ENCODE data around the gene UBE2H. TPM values are rescaled to one million over a fixed set of nuclear protein-coding genes. Genes with fewer than 3 reads are reported as not detected.

The UBE2H gene
- polyA plus RNA-seq, 1 of the 3 experiments (the other 2 are of a cell fraction): 129 TPM

- H3K9ac ChIP-seq: no peak overlapping the region; the same call in 1 of the 2 replicates
- peaks cover 44% of the 10 kb centered on the region for H3F3A ChIP-seq (replicated peaks; ENCODE audit: insufficient read depth)
- H2AFZ ChIP-seq (ENCODE audit: low read depth): no peak overlapping the region
- no peaks in the 10 kb centered on the region for H3K27me3 ChIP-seq (ENCODE audit: insufficient read depth)
- ChIA-PET POLR2A (no interaction called here), CTCF (interaction anchor here (1.0 to 3.6 kb wide), 6 partner anchors 10 to 180 kb away, joined by 3 to 19 read pairs (median 4); no protein-coding TSS in a partner anchor)
- H3K4me1 ChIP-seq (ENCODE audit: control insufficient read depth in 1 of 2, insufficient read depth in 2 of 2, low read depth in 1 of 2, low read length in 1 of 2): peaks cover 26 to 49% of the 10 kb centered on the region in 2 experiments
- no peaks in the 10 kb centered on the region for H4K20me1 ChIP-seq (ENCODE audit: insufficient read depth)
- H3K36me3 ChIP-seq (replicated peaks in 1 of 2; ENCODE audit: control insufficient read depth in 1 of 2, insufficient read depth in 2 of 2, low read length in 1 of 2): peaks cover 2 to 22% of the 10 kb centered on the region in 2 experiments
- H3K79me2 ChIP-seq (ENCODE audit: insufficient read depth): peaks cover 74% of the 10 kb centered on the region
- H3K27ac ChIP-seq (ENCODE audit: low read depth in 2 of 2, low read length in 1 of 2): peak overlapping the region; percentile 71 to 95; a peak in 3 of 4 replicates
- H3K4me2 ChIP-seq: peak overlapping the region; percentile 62
- no peak for TF ChIP-seq RXRA (IDR thresholded peaks at IDR 0.05; ENCODE audit: borderline replicate concordance, low read depth)
- no peak for TF ChIP-seq EP300 (IDR thresholded peaks at IDR 0.05; ENCODE audit: borderline replicate concordance in 1 of 2, low read depth in 1 of 2, low read length in 1 of 2)
- TF ChIP-seq CTCF (IDR thresholded peaks at IDR 0.05): no peak
- no peak for TF ChIP-seq USF1 (IDR thresholded peaks at IDR 0.05; ENCODE audit: borderline replicate concordance, low read depth)
- TF ChIP-seq, protein P1, sequence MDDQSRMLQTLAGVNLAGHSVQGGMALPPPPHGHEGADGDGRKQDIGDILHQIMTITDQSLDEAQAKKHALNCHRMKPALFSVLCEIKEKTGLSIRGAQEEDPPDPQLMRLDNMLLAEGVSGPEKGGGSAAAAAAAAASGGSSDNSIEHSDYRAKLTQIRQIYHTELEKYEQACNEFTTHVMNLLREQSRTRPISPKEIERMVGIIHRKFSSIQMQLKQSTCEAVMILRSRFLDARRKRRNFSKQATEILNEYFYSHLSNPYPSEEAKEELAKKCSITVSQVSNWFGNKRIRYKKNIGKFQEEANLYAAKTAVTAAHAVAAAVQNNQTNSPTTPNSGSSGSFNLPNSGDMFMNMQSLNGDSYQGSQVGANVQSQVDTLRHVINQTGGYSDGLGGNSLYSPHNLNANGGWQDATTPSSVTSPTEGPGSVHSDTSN (IDR thresholded peaks at IDR 0.05): no peak
- no peak for TF ChIP-seq ELF1 (IDR thresholded peaks at IDR 0.05)
- TF ChIP-seq, protein P2, sequence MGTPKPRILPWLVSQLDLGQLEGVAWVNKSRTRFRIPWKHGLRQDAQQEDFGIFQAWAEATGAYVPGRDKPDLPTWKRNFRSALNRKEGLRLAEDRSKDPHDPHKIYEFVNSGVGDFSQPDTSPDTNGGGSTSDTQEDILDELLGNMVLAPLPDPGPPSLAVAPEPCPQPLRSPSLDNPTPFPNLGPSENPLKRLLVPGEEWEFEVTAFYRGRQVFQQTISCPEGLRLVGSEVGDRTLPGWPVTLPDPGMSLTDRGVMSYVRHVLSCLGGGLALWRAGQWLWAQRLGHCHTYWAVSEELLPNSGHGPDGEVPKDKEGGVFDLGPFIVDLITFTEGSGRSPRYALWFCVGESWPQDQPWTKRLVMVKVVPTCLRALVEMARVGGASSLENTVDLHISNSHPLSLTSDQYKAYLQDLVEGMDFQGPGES (IDR thresholded peaks at IDR 0.05; ENCODE audit: low read depth, low read length): no peak
- no peak for TF ChIP-seq MEF2A (IDR thresholded peaks at IDR 0.05; ENCODE audit: borderline replicate concordance, low read depth)
- TF ChIP-seq, protein P3, sequence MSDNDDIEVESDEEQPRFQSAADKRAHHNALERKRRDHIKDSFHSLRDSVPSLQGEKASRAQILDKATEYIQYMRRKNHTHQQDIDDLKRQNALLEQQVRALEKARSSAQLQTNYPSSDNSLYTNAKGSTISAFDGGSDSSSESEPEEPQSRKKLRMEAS (IDR thresholded peaks at IDR 0.05; ENCODE audit: low read depth): 0 out of 2 replicates have a peak, but pooled peaks have one; percentile 27
- TF ChIP-seq RAD21 (IDR thresholded peaks at IDR 0.05; ENCODE audit: low read length): no peak
- peak; percentile 17; the same call in 1 of the 2 replicates for TF ChIP-seq FOSL2 (IDR thresholded peaks at IDR 0.05; ENCODE audit: borderline replicate concordance, low read depth)
- TF ChIP-seq USF2 (IDR thresholded peaks at IDR 0.05; ENCODE audit: borderline replicate concordance, low read depth, low read length): no peak
- TF ChIP-seq YY1 (IDR thresholded peaks at IDR 0.05; ENCODE audit: low read depth): 0 out of 2 replicates have a peak, but pooled peaks have one; percentile 24
- TF ChIP-seq FOXJ3 (CRISPR knock-in tag; IDR thresholded peaks at IDR 0.05): no peak
- TF ChIP-seq RCOR1 (IDR thresholded peaks at IDR 0.05; ENCODE audit: low read length): no peak
- no peak for TF ChIP-seq TEAD4 (IDR thresholded peaks at IDR 0.05; ENCODE audit: borderline replicate concordance, insufficient read depth)
- no peak for TF ChIP-seq JUND (IDR thresholded peaks at IDR 0.05)
- no peak for TF ChIP-seq NFIC (IDR thresholded peaks at IDR 0.05; ENCODE audit: borderline replicate concordance)
- no peak for TF ChIP-seq SMC3 (IDR thresholded peaks at IDR 0.05; ENCODE audit: low read depth, low read length)
- no peak for TF ChIP-seq ZBTB33 (IDR thresholded peaks at IDR 0.05; ENCODE audit: borderline replicate concordance, low read depth)
- TF ChIP-seq TCF12 (IDR thresholded peaks at IDR 0.05): peak; percentile 15; the same call in 1 of the 2 replicates
- TF ChIP-seq GABPA (IDR thresholded peaks at IDR 0.05; ENCODE audit: low read depth): no peak
- TF ChIP-seq POLR2AphosphoS5 (IDR thresholded peaks at IDR 0.05; ENCODE audit: low read depth, low read length): no peak
- TF ChIP-seq RFX5 (IDR thresholded peaks at IDR 0.05; ENCODE audit: low read length): no peak
- H3K4me3 ChIP-seq (ENCODE audit: low read depth in 2 of 2, low read length in 1 of 2): no peak overlapping the region
- H3K9me3 ChIP-seq: no peaks in the 10 kb centered on the region
- no peak for DNase-seq
- 63% methylated on average over 7 of the region's 7 CpGs for WGBS (ENCODE audit: low lambda C conversion rate)
- no peaks in the 10 kb centered on the region for H3K9me2 ChIP-seq
These were observed 108.6 kb downstream of the UBE2H start for GRCh38 chr7:129843978-129844840.

Data from SK-N-SH (cell line).